DND-41 (cell line): ENCODE results near the gene PCAT6.

Experiments
- EZH2 ChIP-seq: IDR thresholded peaks from 3 replicates; pipeline ENCODE4 v1.6.1; 2012; ENCODE audit warnings: borderline replicate concordance, low read depth, mild to moderate bottlenecking, moderate library complexity, low read length, inconsistent platforms; ENCODE audit not compliant: severe bottlenecking
- TF ChIP-seq, protein P1 (sequence below): IDR thresholded peaks from 2 replicates; pipeline ENCODE4 v1.5.1; 2012; ENCODE audit warnings: borderline replicate concordance, low read length, moderate library complexity, mild to moderate bottlenecking; ENCODE audit not compliant: poor library complexity, severe bottlenecking; ENCODE audit errors: extremely low read depth

DNA sequence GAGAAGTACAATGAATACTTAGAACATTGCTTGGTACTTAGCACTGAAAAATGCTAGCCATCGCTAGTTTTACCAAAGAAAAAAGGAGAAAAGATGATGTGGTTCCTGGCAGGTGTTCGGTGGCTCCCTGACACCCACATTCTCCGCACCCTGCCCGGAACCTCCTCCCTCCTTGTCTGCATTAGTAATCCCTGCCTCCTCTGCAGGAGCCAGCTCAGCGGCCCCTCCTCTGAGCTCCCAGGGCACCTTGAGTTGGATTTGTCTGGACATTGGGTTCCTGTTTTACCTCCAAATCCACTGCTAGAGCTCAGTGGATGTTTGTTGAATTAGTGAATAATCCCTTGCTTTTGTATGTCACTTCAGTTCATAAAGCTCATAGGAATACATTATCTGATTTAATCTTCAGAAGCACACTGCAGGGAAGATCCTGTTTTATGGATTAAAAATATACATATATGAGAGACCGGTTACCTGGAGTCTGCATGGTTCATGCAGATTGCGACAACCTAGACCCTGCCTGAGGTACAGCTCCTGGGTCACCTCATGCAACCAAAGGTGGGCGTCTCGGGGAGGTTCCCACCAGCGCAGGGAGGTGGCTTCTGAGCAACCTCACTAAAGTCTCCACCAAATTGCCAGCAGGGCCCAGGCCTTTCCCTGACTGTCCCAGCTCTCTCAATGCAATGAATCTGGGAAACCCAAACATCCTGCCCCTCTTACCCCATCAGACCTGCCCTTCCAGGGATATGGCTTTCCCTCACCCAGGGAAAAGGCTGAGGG lies 24.2 kb downstream of the PCAT6 start:
- TF ChIP-seq, protein P1, sequence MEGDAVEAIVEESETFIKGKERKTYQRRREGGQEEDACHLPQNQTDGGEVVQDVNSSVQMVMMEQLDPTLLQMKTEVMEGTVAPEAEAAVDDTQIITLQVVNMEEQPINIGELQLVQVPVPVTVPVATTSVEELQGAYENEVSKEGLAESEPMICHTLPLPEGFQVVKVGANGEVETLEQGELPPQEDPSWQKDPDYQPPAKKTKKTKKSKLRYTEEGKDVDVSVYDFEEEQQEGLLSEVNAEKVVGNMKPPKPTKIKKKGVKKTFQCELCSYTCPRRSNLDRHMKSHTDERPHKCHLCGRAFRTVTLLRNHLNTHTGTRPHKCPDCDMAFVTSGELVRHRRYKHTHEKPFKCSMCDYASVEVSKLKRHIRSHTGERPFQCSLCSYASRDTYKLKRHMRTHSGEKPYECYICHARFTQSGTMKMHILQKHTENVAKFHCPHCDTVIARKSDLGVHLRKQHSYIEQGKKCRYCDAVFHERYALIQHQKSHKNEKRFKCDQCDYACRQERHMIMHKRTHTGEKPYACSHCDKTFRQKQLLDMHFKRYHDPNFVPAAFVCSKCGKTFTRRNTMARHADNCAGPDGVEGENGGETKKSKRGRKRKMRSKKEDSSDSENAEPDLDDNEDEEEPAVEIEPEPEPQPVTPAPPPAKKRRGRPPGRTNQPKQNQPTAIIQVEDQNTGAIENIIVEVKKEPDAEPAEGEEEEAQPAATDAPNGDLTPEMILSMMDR: no peak
- TF ChIP-seq EZH2: no peak
